GM21723 (cell line): Measurements from ENCODE around the gene SOX30.

Experiments
- ATAC-seq: cut with Tn5 transposase; IDR thresholded peaks from one replicate; pipeline ENCODE4 v1.9.1; 2021; ENCODE audit warnings: mild to moderate bottlenecking, moderate library complexity; ENCODE audit not compliant: unreplicated experiment

The SOX30 gene

GRCh38 chr5:157610990-157611389 is 41.2 kb downstream of the SOX30 start:
- peak; percentile 3 for ATAC-seq

- ATAC-seq, result no peak
Observed at GRCh38 chr5:157608972-157609565, 43.2 kb downstream of the SOX30 start.

- peak; percentile 42 for ATAC-seq
Observed at GRCh38 chr5:157607371-157608161, 44.7 kb downstream of the SOX30 start.

GRCh38 chr5:157606046-157606445 is 46.2 kb downstream of the SOX30 start:
- ATAC-seq, result no peak

- no peak for ATAC-seq
Observed at GRCh38 chr5:157603333-157604190, 48.7 kb downstream of the SOX30 start.

GRCh38 chr5:157602505-157602904 is 49.7 kb downstream of the SOX30 start:
- ATAC-seq, result peak; percentile 70

GRCh38 chr5:157600252-157600651 is 52.0 kb downstream of the SOX30 start:
- no peak for ATAC-seq

GRCh38 chr5:157599565-157599964 is 52.7 kb downstream of the SOX30 start:
- no peak for ATAC-seq

GRCh38 chr5:157598350-157598936 is 53.8 kb downstream of the SOX30 start:
- ATAC-seq, result no peak

- no peak for ATAC-seq
Observed at GRCh38 chr5:157597277-157597676, 55.0 kb downstream of the SOX30 start.

- peak; percentile 79 for ATAC-seq
Observed at GRCh38 chr5:157596487-157596886, 55.8 kb downstream of the SOX30 start.

- no peak for ATAC-seq
Observed at GRCh38 chr5:157594675-157595459, 57.4 kb downstream of the SOX30 start.

GRCh38 chr5:157594257-157594656 is 58.0 kb downstream of the SOX30 start:
- ATAC-seq, result no peak

- no peak for ATAC-seq
Observed at GRCh38 chr5:157593052-157593757, 59.0 kb downstream of the SOX30 start.

- ATAC-seq, result no peak
Observed at GRCh38 chr5:157592594-157592993, 59.6 kb downstream of the SOX30 start.

GRCh38 chr5:157590478-157590877 is 61.8 kb downstream of the SOX30 start:
- no peak for ATAC-seq

- no peak for ATAC-seq
Observed at GRCh38 chr5:157584628-157585027, 67.6 kb downstream of the SOX30 start.

- ATAC-seq, result peak; percentile 61
Observed at GRCh38 chr5:157582731-157583620, 69.3 kb downstream of the SOX30 start.

- ATAC-seq, result no peak
Observed at GRCh38 chr5:157581901-157582300, 70.3 kb downstream of the SOX30 start.
